GM21528 (cell line): Measurements from ENCODE around the gene AKR7A3.
"Not testable (repeated sequence)": the region's sequence is repeated elsewhere in the genome, so short reads cannot be mapped to it uniquely, and the experiment has no call there.

Experiments
- ATAC-seq: cut with Tn5 transposase; IDR thresholded peaks from one replicate; pipeline ENCODE4 v1.9.1; 2021; ENCODE audit warnings: mild to moderate bottlenecking, moderate library complexity; ENCODE audit not compliant: unreplicated experiment, low FRiP score

Gene AKR7A3

DNA sequence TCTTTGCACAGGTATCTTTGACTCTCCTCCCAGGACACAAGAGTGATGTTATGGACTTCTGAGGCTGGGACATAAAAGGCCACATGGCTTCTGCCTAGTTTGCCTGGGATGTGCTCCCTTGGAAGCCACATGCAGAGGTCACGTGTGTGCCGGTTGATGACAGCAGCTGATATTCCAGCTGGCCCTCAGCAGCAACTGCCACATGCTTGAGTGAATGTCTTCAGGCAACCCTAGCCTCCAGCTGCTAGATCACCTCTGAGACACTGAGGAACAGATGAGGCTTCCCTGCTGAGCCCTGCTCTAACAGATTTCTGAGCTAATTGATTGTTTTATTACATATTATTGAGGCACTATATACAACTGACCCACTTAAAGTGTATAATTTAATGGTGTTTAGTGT is 11.6 kb upstream of the AKR7A3 start:
- ATAC-seq, result no peak

- no peak for ATAC-seq
These were observed 6.1 kb upstream of the AKR7A3 start for GRCh38 chr1:19294638-19295037.

DNA sequence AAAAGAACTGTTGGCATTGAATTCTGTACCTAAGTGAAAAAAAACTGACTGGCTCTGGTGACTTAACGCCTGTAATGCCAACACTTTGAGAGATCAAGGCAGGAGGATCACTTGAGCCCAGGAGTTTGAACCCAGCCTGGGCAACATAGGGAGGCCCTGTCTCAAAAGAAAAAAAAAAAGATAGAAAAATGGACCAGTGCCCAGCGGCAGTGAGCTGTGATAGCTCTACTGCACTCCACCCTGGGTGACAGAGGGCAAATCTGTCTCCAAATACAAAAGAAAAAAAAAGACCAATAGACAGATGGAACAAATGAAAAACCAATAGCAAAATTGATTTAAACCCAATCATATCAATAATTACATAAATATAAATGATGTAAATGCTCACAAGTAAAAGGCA is 674 bp upstream of the AKR7A3 start:
- no peak for ATAC-seq

DNA sequence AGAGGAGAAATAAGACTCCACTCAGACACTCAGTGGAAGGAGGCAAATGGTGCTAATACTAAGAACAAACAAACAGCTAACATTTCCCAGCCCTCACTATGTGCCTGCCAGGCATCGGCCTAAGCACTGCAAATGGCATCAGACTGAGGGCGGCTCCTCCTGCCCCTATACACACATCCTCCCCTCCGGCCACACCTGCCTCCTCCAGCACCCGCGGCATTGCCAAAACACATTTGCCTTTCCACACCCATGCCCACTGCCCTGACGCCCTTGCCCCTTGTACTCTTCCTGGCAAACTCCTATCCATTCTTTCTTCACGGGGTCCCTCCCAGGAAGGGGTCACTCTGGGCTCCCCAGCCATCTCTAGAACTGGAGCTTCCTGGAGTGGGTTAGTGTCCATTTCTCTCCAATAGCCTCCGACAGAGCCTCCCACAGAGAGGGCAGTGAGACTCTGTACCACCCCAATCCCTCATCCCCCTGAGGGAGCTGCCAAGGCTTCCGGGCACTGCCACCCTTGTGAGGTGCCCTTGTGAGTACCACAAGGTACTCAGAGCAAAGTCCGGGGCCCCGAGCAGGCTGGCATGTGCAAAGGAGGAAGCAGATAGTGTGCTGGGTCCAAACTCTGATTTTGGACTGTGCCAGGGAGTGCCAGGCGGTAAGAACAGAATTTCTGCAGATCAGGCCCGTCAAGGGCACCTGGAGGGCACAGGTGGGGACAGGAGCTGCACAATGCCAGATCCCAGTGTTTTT is 959 bp downstream of the AKR7A3 start:
- ATAC-seq, result no peak

DNA sequence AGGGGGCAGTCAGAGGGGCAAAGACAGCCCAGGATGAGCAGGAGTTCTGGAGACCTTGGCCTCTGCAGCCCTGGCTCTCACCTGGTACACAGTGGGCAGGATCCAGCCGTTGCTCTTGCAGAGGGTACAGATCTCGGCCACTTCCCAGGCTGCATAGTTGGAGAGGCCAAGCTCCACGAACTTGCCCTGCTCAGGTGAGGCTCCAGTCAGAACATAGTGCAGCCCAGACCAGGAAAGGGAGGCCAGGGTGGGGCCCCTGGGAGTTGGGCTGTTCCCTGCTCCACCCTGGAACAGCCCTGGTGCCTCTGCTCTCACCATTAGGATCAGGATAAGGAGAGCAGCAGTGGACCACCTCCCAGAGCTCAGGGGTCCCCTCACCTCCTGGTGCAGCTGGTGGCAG is 2.8 kb downstream of the AKR7A3 start:
- not testable (repeated sequence) for ATAC-seq

- not testable (repeated sequence) for ATAC-seq
These were observed 3.2 kb downstream of the AKR7A3 start for GRCh38 chr1:19285366-19285765.

DNA sequence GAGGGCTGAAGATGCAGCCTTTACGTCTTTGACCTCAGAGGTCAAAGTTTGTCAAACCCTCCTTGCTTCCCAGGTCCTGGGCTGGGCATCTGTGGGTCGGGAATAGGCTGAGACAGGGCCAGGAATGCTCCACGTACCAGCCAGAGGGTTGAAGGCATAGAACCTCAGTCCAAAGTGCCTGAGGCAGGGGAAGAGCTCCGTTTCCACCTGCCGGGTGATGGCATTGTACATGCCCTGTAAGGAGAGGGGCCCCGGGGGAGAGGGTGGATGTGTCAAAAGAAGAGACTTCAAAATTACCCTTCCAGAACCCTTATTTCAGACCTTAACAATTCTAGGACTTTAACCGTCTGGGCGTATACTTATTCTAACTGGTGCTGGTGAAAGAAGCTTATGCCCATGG is 3.7 kb downstream of the AKR7A3 start:
- ATAC-seq, result no peak

- no peak for ATAC-seq
These were observed 4.7 kb downstream of the AKR7A3 start for GRCh38 chr1:19283891-19284290.

GRCh38 chr1:19274636-19275035 is 13.9 kb downstream of the AKR7A3 start:
- ATAC-seq, result no peak

GRCh38 chr1:19273844-19274531 is 14.6 kb downstream of the AKR7A3 start:
- ATAC-seq, result not testable (repeated sequence)

GRCh38 chr1:19273106-19273843 is 15.3 kb downstream of the AKR7A3 start:
- ATAC-seq, result no peak

DNA sequence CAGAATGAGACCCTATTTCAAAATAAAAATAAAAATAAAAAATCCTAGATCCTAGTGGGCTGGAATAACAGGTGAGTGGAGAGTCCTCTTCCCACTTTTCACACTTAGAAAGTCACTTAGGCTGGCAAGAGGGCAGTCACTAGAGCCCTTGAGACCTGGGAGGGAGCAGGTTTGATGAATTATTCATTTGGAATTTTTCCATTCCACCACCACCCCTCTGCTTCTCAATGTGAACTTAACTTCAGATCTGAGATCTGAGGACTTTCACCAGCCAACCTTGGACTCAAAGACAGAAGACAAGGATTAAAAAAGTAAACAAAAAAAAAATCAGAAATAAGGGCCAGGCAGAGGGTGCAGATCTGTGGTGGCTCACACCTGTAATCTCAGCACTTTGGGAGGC is 16.5 kb downstream of the AKR7A3 start:
- no peak for ATAC-seq

DNA sequence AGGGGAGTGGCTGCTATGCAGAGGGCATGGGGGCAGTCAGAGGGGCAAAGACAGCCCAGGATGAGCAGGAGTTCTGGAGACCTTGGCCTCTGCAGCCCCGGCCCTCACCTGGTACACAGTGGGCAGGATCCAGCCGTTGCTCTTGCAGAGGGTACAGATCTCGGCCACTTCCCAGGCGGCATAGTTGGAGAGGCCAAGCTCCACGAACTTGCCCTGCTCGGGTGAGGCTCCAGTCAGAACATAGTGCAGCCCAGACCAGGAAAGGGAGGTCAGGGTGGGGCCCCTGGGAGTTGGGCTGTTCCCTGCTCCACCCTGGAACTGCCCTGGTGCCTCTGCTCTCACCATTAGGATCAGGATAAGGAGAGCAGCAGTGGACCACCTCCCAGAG is 18.2 kb downstream of the AKR7A3 start:
- not testable (repeated sequence) for ATAC-seq

- ATAC-seq, result not testable (repeated sequence)
These were observed 18.9 kb downstream of the AKR7A3 start for GRCh38 chr1:19269427-19270342.

- no peak for ATAC-seq
These were observed 20.1 kb downstream of the AKR7A3 start for GRCh38 chr1:19268445-19268844.

- no peak for ATAC-seq
These were observed 25.8 kb downstream of the AKR7A3 start for GRCh38 chr1:19262744-19263143.

- no peak for ATAC-seq
These were observed 26.5 kb downstream of the AKR7A3 start for GRCh38 chr1:19262047-19262446.

- ATAC-seq, result no peak
These were observed 28.1 kb downstream of the AKR7A3 start for GRCh38 chr1:19260211-19261138.

- no peak for ATAC-seq
These were observed 30.2 kb downstream of the AKR7A3 start for GRCh38 chr1:19258353-19258752.
